Measurements from ENCODE around the gene DNAAF3.

GRCh38 chr19:55134736-55135135, 31.7 kb downstream of the DNAAF3 start:
- TF ChIP-seq CTCF (IDR thresholded peaks at IDR 0.05; ENCODE audit: low read depth, low read length) (no peak), EZH2phosphoT487 (IDR thresholded peaks at IDR 0.05; ENCODE audit: low read depth) (no peak)
